Anterior cingulate cortex (tissue), 58 donors: ENCODE data around the gene MAT2A.

Source experiments
- DNase-seq, 58 donors: peaks; one replicate each; lab custom pipeline; 2025; lab: John Stamatoyannopoulos, UW

MAT2A gene

GRCh38 chr2:85593023-85593422 lies 54.1 kb downstream of the MAT2A start:
- DNase-seq, result no peak
